GM19372 (cell line): ENCODE measurements around the gene SLC6A6.
"Not testable (repeated sequence)": the region's sequence is repeated elsewhere in the genome, so short reads cannot be mapped to it uniquely, and the experiment has no call there.

ENCODE experiments used
- ATAC-seq: cut with Tn5 transposase; IDR thresholded peaks from one replicate; pipeline ENCODE4 v1.9.1; 2021; ENCODE audit warnings: mild to moderate bottlenecking, low read depth, moderate library complexity; ENCODE audit not compliant: unreplicated experiment

Gene SLC6A6

GRCh38 chr3:14397531-14397930 is 4.9 kb upstream of the SLC6A6 start:
- no peak for ATAC-seq

GRCh38 chr3:14397940-14398796 is 4.2 kb upstream of the SLC6A6 start:
- no peak for ATAC-seq

- no peak for ATAC-seq
Observed at GRCh38 chr3:14398797-14399106, 3.7 kb upstream of the SLC6A6 start.

- peak; percentile 8 for ATAC-seq
Observed at GRCh38 chr3:14401692-14402303, 608 bp upstream of the SLC6A6 start.

GRCh38 chr3:14403619-14404155 is 1.3 kb downstream of the SLC6A6 start:
- no peak for ATAC-seq

- ATAC-seq: no peak
Observed at GRCh38 chr3:14404186-14404585, 1.8 kb downstream of the SLC6A6 start.

GRCh38 chr3:14404631-14405359 is 2.4 kb downstream of the SLC6A6 start:
- ATAC-seq: no peak

- no peak for ATAC-seq
Observed at GRCh38 chr3:14405360-14406238, 3.2 kb downstream of the SLC6A6 start.

GRCh38 chr3:14406336-14406735 is 3.9 kb downstream of the SLC6A6 start:
- ATAC-seq: no peak

- ATAC-seq: no peak
Observed at GRCh38 chr3:14406766-14407165, 4.4 kb downstream of the SLC6A6 start.

- ATAC-seq: no peak
Observed at GRCh38 chr3:14407203-14407602, 4.8 kb downstream of the SLC6A6 start.

GRCh38 chr3:14409779-14410063 is 7.3 kb downstream of the SLC6A6 start:
- not testable (repeated sequence) for ATAC-seq

GRCh38 chr3:14410106-14410502 is 7.7 kb downstream of the SLC6A6 start:
- no peak for ATAC-seq

GRCh38 chr3:14410503-14411165 is 8.2 kb downstream of the SLC6A6 start:
- ATAC-seq: no peak

- no peak for ATAC-seq
Observed at GRCh38 chr3:14411166-14411526, 8.7 kb downstream of the SLC6A6 start.

GRCh38 chr3:14411988-14412387 is 9.6 kb downstream of the SLC6A6 start:
- ATAC-seq: no peak

- no peak for ATAC-seq
Observed at GRCh38 chr3:14412831-14413380, 10.5 kb downstream of the SLC6A6 start.

- ATAC-seq: no peak
Observed at GRCh38 chr3:14413381-14414071, 11.1 kb downstream of the SLC6A6 start.

- no peak for ATAC-seq
Observed at GRCh38 chr3:14414846-14415464, 12.5 kb downstream of the SLC6A6 start.
